ENCODE data around the gene THSD4. TPM values are rescaled to one million over a fixed set of nuclear protein-coding genes. Genes with fewer than 3 reads are reported as not detected.

Gene THSD4
- total RNA-seq, 2 experiments from 2014 or later = not detected

- no peaks in the 10 kb centered on the region for H3K79me2 ChIP-seq (ENCODE audit: insufficient read depth, low read depth, low read length)
- DNase-seq (ENCODE audit: low spot score) = no peak
- no peak overlapping the region for H2AFZ ChIP-seq (ENCODE audit: low read length)
- POLR2A ChIA-PET = no interaction called here
- TF ChIP-seq EZH2phosphoT487 (IDR thresholded peaks at IDR 0.05; ENCODE audit: borderline replicate concordance, low read depth, low read length) = no peak
- TF ChIP-seq CTCF (conservative IDR thresholded peaks at IDR 0.05; ENCODE audit: low read length) = no peak
- BruUV-seq (replicated peaks) = no TSS peak
- H3K27ac ChIP-seq (ENCODE audit: low read depth, low read length, poor library complexity, severe bottlenecking) = no peak overlapping the region
- H3K4me1 ChIP-seq (ENCODE audit: insufficient read depth, low read length, poor library complexity, severe bottlenecking) = no peaks in the 10 kb centered on the region
- H3K9me2 ChIP-seq (ENCODE audit: insufficient read depth, low read length) = no peaks in the 10 kb centered on the region
- H3K36me3 ChIP-seq (ENCODE audit: insufficient read depth, low read length) = no peaks in the 10 kb centered on the region
- no peak overlapping the region for H3K4me3 ChIP-seq (ENCODE audit: low read depth, low read length, poor library complexity, severe bottlenecking)
- CTCF ChIA-PET (ENCODE audit: unreplicated experiment) = no interaction called here
- H3K9me3 ChIP-seq (ENCODE audit: low read length) = no peaks in the 10 kb centered on the region
- H4K20me1 ChIP-seq (ENCODE audit: insufficient read depth, low read length) = no peaks in the 10 kb centered on the region
- no peak overlapping the region for H3K4me2 ChIP-seq (ENCODE audit: low read length)
- intact Hi-C loops (cut with micrococcal nuclease; ENCODE audit: unreplicated experiment) = no loop called here
These were observed 136.9 kb downstream of the THSD4 start for GRCh38 chr15:71252044-71252739.

- H3K79me2 ChIP-seq (ENCODE audit: insufficient read depth, low read depth, low read length) = no peaks in the 10 kb centered on the region
- no peaks in the 10 kb centered on the region for H3K9me2 ChIP-seq (ENCODE audit: insufficient read depth, low read length)
- H3K27ac ChIP-seq (ENCODE audit: low read depth, low read length, poor library complexity, severe bottlenecking) = no peak overlapping the region
- H3K4me3 ChIP-seq (ENCODE audit: low read depth, low read length, poor library complexity, severe bottlenecking) = no peak overlapping the region
- no peaks in the 10 kb centered on the region for H4K20me1 ChIP-seq (ENCODE audit: insufficient read depth, low read length)
- H3K4me2 ChIP-seq (ENCODE audit: low read length) = no peak overlapping the region
- no peaks in the 10 kb centered on the region for H3K9me3 ChIP-seq (ENCODE audit: low read length)
- no peaks in the 10 kb centered on the region for H3K4me1 ChIP-seq (ENCODE audit: insufficient read depth, low read length, poor library complexity, severe bottlenecking)
- ChIA-PET POLR2A (no interaction called here), CTCF (ENCODE audit: unreplicated experiment) (no interaction called here)
- BruUV-seq (replicated peaks) = no TSS peak
- no peaks in the 10 kb centered on the region for H3K36me3 ChIP-seq (ENCODE audit: insufficient read depth, low read length)
- no peak for TF ChIP-seq EZH2phosphoT487 (IDR thresholded peaks at IDR 0.05; ENCODE audit: borderline replicate concordance, low read depth, low read length)
- H2AFZ ChIP-seq (ENCODE audit: low read length) = no peak overlapping the region
- intact Hi-C loops (cut with micrococcal nuclease; ENCODE audit: unreplicated experiment) = no loop called here
- DNase-seq (ENCODE audit: low spot score) = no peak
These were observed 137.4 kb downstream of the THSD4 start for GRCh38 chr15:71252740-71253047.

- intact Hi-C loops (cut with micrococcal nuclease; ENCODE audit: unreplicated experiment) = no loop called here
- no peak overlapping the region for H3K4me2 ChIP-seq (ENCODE audit: low read length)
- H3K9me3 ChIP-seq (ENCODE audit: low read length) = no peaks in the 10 kb centered on the region
- no peak overlapping the region for H2AFZ ChIP-seq (ENCODE audit: low read length)
- BruUV-seq (replicated peaks) = no TSS peak
- H3K36me3 ChIP-seq (ENCODE audit: insufficient read depth, low read length) = no peaks in the 10 kb centered on the region
- no peaks in the 10 kb centered on the region for H3K79me2 ChIP-seq (ENCODE audit: insufficient read depth, low read depth, low read length)
- no peaks in the 10 kb centered on the region for H4K20me1 ChIP-seq (ENCODE audit: insufficient read depth, low read length)
- H3K9me2 ChIP-seq (ENCODE audit: insufficient read depth, low read length) = no peaks in the 10 kb centered on the region
- TF ChIP-seq EZH2phosphoT487 (IDR thresholded peaks at IDR 0.05; ENCODE audit: borderline replicate concordance, low read depth, low read length) (no peak), CTCF (conservative IDR thresholded peaks at IDR 0.05; ENCODE audit: low read length) (no peak)
- ChIA-PET CTCF (ENCODE audit: unreplicated experiment) (no interaction called here), POLR2A (no interaction called here)
- H3K4me3 ChIP-seq (ENCODE audit: low read depth, low read length, poor library complexity, severe bottlenecking) = no peak overlapping the region
- H3K27ac ChIP-seq (ENCODE audit: low read depth, low read length, poor library complexity, severe bottlenecking) = no peak overlapping the region
- no peaks in the 10 kb centered on the region for H3K4me1 ChIP-seq (ENCODE audit: insufficient read depth, low read length, poor library complexity, severe bottlenecking)
- no peak for DNase-seq (ENCODE audit: low spot score)
These were observed 139.2 kb downstream of the THSD4 start for GRCh38 chr15:71254491-71254890.
